Measurements from ENCODE around the gene FOXJ3.

Gene FOXJ3

GRCh38 chr1:42302034-42302433, 33.0 kb downstream of the FOXJ3 start:
- DNase-seq: no peak

- no peak for DNase-seq
Measured at GRCh38 chr1:42298520-42298919, 36.5 kb downstream of the FOXJ3 start.

GRCh38 chr1:42295816-42296215, 39.2 kb downstream of the FOXJ3 start:
- no peak for DNase-seq

GRCh38 chr1:42290130-42290529, 44.9 kb downstream of the FOXJ3 start:
- DNase-seq: no peak

DNA sequence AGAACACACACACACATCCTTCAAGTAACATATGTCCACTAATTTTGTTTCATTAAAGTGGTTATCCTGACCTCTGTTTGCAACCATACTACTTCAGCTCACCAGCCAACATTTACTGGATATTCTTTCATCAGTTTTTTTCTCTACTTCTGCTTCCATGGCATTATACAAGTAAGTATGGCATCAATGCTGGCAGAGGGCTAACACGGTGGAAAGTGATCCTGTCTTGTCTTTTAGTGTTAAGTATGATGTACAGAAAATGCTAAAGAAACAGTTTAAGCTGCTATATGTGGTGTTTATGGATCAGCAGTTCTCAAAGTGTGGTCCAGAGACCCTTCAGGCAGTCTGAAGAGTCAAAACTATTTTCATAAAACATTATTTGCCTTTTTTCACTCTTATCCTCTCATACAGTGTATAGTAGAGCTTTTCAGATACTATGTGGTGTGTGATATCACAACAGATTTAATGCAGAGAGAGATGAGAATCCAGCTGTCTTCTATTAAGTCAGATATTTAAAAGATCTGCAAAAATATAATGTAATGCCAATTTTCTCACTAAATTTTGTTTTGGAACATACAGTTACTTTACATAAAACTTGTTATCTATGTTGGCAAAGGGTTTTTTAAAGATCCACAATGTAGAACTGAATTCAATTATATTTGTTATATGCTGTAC, 46.6 kb downstream of the FOXJ3 start:
- DNase-seq: no peak

- DNase-seq: no peak
Measured at GRCh38 chr1:42282867-42283583, 52.0 kb downstream of the FOXJ3 start.

GRCh38 chr1:42282024-42282579, 52.9 kb downstream of the FOXJ3 start:
- DNase-seq: peak in 1 of 2 experiments; percentile 56

DNA sequence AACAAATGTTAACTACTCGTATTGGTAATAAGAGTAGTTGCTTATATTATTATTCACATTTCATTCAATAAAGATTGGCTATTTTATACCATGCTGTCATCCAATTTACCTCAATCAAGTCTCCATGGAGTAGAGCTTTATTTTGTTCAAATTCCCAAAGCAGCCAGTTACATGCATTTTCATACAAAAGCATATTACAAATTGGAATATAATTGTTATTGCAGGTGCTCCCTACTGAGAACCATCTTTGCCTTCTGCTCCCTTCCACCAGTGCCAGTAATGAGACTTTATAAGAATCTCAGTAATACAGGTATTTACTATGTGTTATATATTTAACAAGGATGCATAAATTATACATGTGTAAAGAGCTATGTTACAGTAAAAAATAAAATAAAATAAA, 54.2 kb downstream of the FOXJ3 start:
- DNase-seq: peak; percentile 3 to 20

GRCh38 chr1:42279055-42279454, 56.0 kb downstream of the FOXJ3 start:
- no peak for DNase-seq

DNA sequence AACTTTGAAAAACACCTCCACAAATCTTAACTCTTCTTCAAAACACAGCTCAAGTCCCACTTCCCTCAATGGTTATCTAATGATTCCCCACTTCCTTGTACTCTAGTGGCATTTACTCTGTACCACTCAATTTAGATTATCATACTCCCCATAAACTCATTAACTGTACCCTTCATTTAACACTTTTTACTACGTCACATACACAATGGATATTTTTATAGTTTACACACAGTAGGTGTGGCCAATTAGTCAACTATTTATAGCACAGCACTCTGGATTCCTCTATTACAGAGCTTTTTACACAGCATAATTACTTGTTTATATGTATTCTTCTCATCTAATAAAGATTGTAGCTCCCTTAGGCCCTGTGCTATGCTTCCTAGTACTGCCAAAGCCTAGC, 62.1 kb downstream of the FOXJ3 start:
- no peak for DNase-seq

GRCh38 chr1:42267904-42268303, 67.1 kb downstream of the FOXJ3 start:
- no peak for DNase-seq

GRCh38 chr1:42266253-42267135, 68.5 kb downstream of the FOXJ3 start:
- no peak for DNase-seq

DNA sequence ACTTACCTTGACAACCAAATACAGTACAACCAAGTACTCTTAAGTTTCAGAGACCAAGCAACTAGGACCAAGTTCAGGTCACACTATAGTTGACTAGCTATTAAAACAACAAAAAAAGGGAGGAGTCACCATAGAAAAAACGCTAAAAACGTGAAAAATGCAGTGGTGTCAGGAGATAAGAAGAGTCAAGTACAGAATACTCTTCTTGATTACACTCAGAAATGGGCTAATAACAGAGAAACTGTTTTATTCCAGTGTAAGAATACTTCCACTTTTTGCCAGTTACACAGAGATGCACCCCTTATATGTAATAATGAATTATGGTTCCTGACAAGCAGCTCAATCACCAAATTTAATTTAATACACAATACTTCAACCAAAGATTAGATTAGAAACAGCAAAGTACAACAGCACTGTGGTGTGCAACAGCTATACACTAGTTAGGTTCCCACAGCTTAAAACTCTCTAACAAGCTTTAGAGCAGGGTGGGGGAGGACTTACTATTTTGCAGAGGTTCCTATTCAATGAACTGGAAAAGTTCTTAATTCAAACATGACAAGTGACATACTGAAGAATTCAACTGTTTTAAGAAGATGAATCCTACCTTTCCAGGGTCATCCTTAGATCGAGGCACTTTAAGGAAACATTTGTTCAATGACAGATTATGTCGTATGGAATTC, 70.4 kb downstream of the FOXJ3 start:
- DNase-seq: no peak

GRCh38 chr1:42263019-42263418, 72.0 kb downstream of the FOXJ3 start:
- no peak for DNase-seq

DNA sequence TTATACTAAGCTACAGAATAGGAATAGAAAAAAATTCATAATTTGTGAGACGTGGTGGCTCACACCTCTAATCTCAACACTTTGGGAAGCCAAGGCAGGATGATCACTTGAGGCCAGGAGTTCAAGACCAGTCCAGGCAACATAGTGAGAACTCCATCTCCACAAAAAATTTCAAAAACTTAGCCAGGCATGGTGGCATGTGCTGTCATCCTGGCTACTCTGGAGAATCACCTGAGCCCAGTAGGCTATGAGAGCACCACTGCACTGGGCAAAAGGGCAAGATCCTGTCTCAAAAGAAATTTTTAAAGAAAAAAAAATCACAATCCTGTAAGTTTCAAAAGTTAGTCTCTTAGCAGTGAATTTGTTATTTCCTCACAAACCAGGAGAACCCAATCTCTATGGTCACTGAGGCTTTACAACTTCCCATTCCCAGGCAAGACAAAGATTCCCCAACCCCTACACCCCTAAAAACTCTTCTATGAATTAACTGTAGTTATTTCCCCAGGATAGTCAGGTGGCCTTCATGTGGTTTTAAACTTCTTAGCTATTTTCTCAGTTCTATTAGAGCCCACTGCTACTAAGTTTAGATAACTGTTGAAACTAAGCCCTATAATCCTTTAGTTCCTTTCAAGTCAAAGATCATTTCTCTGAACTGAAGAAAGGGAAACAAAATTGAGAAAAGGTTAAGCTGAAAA, 74.5 kb downstream of the FOXJ3 start:
- no peak for DNase-seq

GRCh38 chr1:42259739-42260064, 75.3 kb downstream of the FOXJ3 start:
- DNase-seq: no peak

GRCh38 chr1:42259059-42259738, 75.8 kb downstream of the FOXJ3 start:
- no peak for DNase-seq

DNA sequence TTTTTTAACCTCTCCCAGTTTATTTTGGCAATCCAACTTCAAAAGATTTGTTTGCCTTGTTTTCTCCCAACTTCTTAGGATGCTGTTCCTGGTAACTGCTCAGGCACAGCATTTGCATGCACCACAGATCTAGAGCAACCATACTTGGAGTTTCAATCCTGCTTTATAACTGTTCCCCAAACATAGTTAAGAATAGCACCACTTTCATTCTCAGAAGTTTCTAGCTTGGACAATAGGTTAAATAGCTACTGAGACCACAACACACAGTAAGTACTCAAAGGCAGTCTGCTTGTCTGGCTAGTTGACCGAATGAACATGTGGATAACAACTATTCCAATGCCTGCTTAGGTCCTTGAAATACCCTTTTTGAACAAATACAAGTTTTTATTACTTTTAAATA, 76.8 kb downstream of the FOXJ3 start:
- DNase-seq: no peak

DNA sequence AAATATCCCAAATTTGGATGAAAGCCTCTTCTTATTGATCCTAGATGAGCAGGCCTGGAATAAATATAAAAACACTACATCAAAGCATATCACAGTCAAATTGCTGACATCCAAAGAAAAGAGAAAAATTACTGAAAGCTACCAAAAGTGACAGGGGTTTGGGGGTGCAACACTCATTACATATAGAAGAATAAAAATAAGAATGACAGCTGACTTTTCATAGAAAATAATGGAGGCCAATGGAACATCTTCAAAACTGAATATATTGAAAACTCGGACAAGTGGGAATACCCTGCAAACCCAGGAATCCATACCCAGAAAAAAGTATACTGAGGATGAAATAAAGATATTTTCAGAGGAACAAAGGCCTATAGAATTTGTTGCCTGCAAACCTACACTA, 84.0 kb downstream of the FOXJ3 start:
- DNase-seq: no peak

- no peak for DNase-seq
Measured at GRCh38 chr1:42250164-42250563, 84.9 kb downstream of the FOXJ3 start.

DNA sequence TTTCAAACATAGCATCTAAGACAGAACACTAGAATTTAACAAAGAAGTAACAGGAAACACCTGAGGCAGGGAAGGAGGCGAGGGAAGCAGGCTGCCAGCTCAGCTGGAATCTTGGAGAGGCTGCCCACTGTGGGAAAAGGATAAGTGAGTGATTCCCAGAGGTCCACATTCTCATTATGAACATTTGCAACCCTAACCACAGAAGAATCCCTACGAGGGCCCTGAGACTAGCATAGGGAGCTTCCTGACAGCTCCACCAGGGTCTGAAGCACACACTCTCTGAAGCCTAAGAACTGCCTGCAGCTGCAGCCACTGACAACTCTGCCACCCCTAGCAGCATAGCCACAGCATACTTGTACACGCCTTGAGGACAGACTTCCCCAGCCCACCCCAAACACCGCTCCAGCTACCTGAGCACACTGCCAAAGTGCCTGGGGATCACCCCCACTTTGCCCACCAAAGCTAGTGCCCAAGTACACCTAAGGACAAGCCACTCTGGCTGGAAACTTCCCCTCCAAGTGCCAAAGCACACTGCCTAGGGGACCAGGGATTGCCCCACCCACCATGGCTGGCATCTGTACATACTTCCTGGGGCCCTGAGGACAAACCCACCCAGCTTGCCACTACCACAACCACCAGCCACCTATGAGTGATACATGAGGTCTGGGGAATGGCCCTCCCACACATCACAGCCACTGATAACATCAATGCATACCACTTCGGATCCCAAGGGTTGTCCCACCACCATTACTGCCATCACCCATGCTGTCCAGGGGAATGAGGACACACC, 93.9 kb downstream of the FOXJ3 start:
- DNase-seq: no peak

Data from cerebellar nuclear complex (tissue), 1 donor.